Bone marrow (tissue), 2 donors: Measurements from ENCODE around the gene NOX4.
"Not testable (repeated sequence)": the region's sequence is repeated elsewhere in the genome, so short reads cannot be mapped to it uniquely, and the experiment has no call there.

Experiments
- DNase-seq, 2 donors: peaks; one replicate each; lab custom pipeline; 2025; lab: John Stamatoyannopoulos, UW

Gene NOX4

DNA sequence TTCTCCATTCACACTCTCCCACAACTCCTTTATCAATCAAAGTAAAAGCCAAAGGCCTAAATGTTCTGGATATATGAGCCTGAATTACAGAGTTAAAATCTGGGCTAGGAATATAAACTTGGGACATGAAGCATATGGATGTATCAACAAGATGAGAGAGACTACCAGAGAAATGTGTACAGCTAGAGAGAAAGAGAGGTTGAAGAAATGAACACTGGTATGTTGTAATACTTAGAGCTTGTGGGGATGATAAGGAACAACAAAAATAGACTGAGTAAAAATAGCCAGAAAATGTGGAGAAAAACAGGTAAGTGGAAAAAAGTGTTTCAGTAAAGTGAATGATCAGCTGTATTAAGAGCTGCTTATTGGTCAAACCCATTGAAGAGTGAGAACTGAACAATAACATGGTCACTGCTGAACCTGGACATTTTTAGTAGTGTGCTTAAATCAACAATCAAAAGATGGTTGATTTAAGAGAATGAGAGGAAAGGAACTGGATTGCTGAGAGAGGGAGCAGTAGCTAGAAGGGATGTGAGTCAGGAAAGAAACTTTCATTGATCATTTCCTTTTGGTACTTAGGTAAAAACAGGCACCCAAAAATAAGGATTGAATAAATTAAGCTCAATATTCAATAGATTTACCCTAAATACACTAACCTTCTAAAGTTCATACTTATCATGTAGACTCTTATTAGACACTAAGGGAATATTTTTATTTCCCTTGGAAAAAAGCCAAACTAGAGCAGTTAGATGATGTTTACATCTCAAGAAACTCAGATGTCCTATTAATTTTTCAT, 111.0 kb downstream of the NOX4 start:
- DNase-seq: not testable (repeated sequence)

DNA sequence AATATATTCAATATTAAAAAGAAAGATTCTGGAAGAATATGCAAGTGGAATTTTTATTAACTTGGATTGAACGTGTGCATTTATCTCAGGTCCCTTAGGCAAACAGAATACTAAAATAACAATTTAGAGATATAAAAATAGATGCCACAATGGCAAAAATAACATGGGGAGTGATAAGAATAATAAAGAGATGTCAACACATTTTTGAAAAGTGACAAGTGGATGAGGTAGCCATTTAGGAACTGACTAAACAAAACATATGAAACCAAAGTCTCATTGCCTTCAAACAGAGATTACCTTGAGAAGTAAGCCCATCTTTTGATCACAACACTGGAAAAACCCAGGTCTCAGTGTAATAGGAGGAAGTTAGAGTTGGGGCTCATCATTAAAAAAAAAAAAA, 112.2 kb downstream of the NOX4 start:
- not testable (repeated sequence) for DNase-seq

DNA sequence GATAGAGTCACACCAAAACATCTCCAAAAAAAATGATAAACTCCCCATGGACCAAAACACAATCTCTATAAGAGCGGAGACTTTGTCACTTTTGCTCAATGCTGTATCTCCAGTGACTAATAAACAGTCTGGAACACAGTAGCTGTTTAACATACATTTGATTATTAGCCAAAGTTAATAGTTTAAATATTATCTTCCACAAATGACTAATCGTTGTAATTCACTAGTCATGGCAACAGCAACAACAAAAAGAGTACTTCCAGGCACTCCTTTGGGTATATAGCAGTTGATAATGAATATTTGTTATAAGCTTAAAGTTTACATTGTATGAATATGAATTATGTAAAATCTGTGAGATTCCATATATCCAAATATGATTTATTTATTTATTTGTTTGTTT, 121.8 kb downstream of the NOX4 start:
- DNase-seq: not testable (repeated sequence)

DNA sequence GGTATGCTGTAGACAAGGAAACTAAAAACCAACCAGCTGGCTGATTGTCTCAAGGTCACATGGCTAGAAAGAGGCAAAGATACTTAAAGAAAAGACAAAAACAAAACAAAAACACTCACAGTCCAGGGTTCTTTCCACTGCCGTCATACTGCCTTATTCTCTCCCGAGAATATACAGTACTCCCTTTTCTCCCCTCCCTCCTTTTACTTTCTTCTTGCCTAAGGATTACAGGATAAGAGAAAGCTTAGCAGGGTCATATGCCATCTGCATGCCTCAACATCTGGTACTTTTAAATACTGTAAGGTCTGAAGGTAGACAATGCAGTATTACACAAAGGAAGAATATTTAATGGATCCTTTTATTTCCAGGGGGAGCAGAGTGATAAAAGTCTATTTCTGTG, 126.3 kb downstream of the NOX4 start:
- not testable (repeated sequence) for DNase-seq

DNA sequence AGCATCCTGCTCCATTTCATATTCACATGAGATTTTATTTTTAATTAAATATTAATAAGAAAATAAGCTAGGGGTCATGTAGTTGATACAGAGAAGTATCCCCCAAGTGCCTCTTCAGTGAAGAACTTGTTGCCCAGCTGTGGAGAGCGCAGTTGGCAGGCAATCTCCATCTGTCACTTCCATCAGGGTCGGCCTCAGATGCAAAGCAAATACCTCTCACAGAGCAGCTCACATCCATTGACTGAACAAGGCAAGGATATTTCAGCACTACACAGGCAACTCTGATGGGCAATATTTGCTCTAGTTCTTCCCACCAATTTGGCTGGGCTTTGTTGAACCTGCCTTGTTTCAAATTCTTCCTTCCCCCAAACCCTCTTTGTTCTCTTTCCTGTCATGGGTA, 129.4 kb downstream of the NOX4 start:
- DNase-seq: no peak

DNA sequence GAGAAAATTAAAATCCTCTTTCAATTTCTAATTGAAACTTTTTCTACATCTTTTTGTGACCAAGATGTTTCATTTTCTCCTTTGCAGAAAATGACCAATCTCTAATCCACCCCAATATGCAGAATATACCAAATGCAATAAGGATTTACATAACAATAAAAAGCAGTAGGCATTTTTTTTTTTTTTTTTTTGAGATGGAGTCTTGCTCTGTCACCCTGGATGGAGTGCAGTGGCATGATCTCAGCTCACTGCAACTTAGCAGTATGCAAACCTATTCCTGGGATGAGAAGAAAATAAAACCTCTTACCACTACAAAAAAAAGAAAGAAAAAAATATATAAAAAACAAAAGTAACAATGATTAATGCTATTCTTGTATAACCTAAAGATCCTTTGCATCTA, 132.0 kb downstream of the NOX4 start:
- DNase-seq: not testable (repeated sequence)

DNA sequence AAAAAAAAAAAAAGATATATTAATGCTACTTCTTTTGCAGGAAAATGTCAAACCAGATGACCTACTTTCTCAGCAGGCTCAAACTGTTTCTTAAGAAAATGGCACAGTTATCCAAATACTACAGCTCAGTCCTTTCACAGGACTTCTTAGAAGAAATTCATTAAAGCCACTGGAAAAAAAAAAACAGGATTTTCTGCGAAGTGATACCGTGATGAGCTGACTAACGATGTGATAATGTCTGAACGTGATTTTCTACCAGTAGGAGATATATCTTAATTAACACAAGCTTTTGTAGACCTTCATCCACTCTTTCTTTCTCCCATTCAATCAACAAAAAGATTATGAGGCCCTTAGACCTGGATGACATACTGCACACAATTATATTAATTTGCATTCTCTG, 132.4 kb downstream of the NOX4 start:
- no peak for DNase-seq

DNA sequence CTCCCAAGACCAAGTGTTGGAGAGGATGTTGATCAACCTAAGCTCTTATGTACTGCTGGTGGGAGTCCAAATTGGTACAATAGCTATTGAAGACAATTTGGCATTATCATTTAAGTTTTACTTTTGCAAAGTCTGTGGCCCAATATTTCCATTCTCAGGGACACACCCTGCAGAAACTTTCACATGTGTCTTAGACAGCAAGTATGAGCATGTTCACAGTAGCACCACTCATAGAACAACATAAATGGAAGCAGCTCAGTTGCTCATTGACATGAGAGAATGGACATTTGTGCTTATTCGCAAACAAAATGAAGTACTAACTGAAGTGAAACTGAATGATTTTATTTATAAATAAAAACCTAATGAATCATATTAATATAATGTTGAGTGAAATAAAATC, 135.5 kb downstream of the NOX4 start:
- DNase-seq: no peak

DNA sequence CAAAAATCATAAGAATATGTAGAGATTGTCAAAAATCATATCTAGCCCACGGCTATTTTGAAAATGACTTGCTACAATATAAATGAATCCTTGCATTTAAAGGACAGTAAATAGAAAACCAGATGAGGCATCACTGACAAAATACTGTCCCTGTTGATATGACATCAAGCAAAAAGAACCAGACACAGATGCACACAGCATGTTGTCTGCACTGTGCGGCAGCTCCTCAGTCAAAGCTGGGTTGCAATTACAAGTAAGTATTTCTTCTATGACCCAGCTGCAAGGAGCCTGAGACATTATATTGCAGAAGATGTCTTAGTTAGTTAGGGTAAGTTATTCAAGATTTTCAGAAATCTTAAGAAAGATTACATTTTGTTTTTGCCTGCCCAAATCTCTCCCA, 136.7 kb downstream of the NOX4 start:
- DNase-seq: not testable (repeated sequence)

DNA sequence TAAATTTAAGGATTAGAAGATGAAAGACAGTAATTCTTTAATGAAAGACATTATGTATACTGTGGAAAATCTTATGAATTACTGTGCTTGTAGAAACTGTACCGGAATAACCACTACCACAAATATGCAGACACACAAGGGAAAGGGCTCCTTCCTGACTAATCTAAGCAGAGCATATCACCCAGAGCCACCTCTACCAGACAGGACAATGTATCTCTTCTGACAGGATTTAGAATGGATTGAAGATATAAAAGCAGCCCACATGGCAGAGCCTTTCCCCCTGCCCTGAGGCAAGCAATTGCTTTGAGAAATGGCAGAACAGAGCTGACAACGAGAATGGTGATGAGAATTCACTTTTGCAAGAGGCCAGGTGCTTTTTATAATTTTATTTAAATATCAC, 144.1 kb downstream of the NOX4 start:
- DNase-seq: no peak

DNA sequence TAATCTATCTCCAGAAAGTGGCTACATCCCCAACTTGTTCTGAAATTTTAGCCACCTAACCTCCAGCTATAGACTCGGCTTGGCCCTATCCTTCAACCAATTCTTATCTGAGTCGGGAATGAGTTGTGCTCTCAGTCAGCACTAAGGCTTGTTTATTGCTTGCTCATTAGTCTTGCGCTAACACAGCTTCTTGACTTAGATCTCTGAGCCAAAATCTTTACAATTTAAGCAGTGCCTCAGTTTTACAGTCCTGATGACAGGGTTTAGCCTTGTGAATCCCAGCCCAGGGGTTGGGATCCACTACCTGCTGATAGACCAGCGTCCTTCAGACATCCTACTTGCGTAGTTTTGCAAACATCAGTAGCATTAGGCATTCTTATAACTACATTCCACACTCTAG, 144.6 kb downstream of the NOX4 start:
- DNase-seq: no peak

DNA sequence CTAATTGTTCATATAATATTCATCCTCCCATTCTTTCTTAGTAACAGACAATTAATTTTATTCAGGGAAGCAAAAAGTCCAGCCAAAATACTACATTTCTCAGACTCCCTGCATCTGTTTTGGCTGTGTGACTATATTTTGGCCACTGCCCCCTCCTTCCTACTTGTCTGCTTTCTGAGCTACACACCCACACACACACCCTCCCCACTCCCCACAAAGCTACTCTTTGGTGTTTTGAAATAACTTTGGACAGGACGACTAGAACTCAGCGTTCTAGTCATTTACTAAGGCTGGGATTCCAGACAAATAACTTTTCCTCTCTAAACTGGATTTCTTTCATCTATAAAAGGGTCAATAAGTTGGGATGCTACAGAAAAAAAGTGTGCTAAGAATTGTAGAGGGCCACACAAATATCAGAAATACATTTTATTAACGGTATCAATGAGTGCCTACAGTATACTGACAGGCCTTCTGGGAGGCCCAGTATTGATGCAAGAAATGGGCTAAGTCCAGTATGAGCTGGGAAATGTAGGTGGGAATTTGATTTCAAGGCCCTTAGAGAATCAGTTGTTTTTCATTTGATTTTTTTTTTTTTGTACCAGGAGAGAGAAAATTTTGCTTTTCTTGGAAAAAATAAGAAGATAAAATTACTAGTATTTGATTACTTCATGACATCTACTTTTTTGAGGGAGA, 148.1 kb downstream of the NOX4 start:
- not testable (repeated sequence) for DNase-seq

DNA sequence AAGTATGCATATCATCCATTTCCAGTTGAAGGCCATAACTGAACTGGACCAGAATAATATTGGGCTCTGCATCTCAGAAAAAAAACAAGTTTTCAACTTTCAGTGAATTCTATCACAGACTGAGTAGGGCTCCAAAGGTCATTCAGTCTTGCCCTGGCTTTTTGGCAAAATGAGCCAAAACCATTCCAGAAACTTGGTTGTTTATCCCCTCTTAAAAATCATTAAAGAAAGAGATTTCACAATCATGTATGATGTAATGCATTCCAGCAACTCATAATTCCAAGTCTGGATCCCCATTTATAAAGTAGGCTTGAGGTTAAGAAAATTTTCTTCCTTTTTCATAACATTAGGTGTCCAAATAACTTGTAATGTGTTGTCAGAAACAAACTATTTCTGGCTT, 150.7 kb downstream of the NOX4 start:
- DNase-seq: not testable (repeated sequence)

DNA sequence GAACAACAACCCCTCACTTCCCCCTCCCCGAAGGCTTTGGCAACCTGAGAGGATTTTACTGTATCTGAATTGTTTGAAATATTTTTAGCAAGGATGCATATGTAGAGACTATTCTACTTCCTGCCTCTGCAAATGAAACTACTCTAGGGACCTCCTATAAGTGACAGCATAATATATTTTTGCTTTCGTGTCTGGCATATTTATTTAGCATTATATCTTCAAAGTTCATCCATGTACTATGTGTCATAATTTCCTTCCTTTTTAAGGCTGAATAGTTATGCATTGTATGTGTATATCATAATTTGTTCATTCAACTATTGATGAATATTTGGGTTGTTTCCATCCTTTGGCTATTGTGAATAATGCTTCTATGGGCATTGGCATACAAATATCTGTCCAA, 153.1 kb downstream of the NOX4 start:
- not testable (repeated sequence) for DNase-seq

DNA sequence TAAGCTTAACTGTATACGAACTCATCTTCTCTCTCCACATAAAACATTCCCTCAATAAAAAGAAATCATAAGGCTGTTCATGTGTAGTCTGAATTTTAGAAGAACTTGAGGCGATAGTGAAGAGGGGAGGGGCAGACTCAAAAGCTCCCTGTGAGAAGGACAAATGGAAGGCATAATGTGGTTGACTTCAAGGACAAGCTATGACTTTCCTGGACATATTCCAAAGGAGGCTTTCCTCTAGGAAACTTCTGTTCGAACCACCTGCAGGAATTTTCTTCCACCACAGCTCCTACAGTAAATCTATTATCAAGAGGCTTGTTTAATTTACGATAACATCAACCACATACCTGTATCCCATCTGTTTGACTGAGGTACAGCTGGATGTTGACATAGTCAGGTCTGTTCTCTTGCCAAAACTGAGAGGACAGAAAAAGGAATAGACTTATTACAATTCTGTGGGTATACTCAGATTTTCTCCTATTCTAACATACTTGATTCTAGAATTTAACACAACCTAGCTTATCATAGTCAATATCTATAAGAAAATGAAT, 154.0 kb downstream of the NOX4 start:
- not testable (repeated sequence) for DNase-seq

DNA sequence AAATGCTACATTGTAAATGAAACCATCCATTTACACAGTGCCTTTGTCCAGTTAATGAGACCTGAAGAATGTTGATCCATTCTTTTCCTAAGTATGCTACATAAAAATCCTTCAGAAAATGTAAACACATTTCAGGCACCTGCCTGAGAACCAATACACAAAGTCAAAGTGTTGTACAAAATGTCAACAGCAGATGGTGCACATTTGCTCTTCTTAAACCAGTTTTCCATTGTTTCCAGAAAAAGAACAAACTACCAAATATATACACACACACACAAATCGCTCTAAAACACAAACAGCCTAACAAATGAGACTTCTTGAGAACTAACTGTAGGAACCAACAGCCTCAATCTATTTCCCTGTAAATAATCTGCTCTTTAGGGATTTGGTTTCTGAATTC, 157.5 kb downstream of the NOX4 start:
- DNase-seq: not testable (repeated sequence)

DNA sequence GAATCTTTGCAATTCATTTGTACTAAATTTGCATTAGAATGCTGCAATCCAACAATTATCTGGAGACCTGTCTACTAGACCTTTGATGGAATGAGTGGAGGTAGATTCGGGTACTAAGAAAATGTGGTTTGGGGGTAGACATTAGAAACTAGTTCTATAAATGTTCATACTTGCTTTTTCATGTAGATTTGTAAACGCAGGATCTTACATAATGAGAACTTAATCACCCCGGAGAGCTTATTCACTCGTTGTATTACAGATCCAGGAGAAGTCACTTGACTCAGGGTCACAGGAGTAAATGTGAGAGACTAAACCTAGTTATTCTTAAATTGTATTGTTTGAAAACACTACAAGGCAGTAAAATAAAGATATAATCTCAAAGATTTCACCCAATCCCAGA, 159.2 kb downstream of the NOX4 start:
- DNase-seq: not testable (repeated sequence)

DNA sequence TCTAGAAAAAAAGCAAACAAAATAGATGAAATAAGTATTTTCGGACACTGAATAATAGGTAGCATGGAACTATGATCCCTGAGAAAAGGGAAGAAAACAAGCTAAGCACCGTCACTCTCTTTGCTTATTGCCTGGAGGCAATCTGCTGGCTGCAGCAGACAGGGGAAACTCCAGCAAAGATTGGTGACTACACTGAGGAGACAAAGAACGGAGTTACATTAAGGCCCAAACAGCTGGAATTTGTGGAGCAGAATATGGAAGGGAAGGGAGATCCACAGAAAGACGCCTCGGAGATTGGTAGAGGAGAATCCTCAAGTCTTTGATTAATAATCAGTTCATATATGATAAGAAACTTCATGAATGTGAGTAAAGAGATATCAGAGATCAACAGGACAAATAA, 163.3 kb downstream of the NOX4 start:
- DNase-seq: no peak

DNA sequence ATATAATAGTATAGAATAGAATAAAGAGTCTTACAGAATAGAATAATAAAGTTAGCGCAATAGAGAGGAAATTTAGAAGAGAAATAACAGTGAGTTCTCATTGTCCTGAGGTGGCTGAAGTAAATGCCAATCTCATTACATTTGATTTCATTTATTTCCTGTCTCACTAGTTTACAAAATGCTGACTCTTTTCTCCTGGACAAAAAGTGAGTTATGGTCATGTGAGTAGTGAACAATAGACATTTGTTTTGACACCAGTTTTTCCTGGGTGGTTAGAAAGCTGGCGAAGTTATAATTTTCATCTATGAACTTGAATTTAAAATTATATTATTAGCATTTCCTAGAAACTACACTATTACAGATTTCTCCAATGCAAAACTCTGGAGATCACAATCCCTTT, 169.8 kb downstream of the NOX4 start:
- no peak for DNase-seq

DNA sequence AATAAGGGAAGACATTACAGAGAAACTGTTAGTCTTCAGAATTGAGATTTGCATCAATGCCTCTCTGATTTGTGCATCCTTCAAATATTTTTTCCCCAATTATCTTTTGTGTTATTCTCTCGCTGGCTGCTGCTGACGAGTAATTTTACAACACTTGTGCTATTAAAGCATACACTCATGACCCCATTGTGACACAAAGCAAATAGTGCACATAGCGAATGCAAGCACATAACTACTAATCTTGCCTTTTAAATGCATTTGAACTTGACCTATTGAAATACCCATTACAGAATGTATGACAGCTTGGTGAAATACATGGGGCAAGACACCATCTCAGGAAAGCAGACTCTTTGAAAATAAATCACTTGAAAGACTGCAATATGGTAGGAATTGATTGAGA, 180.6 kb downstream of the NOX4 start:
- not testable (repeated sequence) for DNase-seq

DNA sequence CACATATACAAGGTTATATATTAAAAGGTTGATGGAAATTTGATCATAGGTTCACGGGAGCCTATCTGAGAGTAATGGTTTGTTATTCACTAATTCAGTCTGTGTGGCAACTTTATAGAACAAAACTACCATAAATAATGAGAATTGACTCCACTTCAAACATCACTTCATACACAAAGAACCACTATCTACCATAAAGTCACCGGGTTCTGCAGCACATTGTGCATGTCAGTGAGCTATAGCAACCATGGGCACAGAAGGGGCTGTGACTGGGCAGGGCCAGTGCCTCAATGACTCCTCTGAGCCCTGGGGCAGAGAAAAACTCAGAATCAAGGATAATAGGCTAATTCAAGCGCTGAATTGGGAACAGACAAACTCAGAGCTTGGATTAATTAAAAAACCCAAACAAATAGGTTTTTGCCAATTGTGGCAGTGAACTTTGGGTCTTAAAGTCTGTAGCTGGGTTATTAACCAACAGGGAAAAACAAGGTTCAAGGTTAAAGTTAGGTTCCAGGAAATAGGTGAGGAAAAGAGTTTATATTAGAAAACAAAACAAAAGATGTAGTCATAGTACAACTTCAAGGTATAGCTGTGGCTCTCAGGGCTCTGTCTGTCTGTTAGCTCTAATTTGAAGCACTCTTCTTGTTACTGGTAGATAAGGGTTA, 181.7 kb downstream of the NOX4 start:
- not testable (repeated sequence) for DNase-seq

DNA sequence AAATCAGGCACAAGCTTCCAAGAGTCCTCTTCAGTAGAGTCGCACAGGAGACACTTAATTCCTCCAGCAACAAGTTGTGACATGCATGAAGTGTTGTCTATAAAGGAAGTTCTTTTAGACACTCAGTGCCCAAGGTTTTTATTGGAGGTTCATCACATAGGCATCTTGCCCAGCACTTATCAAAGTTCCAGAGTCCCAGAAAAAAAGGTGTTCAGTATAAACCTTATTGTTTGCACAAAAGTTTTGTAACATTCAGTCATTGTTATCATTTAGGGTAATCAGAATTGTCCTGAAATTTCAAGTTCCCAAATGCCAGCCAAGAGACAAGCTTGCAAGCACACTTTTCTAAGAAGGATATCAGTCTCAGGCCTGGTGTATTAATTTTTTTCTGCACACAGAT, 182.9 kb downstream of the NOX4 start:
- not testable (repeated sequence) for DNase-seq

DNA sequence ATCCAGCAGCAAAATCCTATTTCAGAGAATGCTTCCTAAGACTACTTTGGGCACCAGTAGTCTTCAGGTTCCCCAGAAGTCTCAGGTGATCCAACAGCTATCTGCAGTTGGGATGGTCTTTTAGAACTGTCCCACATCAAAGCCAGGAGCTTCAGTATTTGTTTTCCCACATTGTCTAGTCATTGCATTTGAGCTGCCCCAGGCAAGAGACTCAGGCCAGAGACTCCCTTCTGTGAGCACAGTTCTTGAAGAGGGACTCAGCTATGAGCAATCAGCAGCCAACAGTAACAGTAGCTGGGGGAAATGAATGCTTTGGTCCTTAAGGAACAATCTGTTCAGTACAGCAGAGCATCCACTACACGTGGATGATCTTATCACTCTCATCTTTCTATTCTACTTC, 188.1 kb downstream of the NOX4 start:
- DNase-seq: not testable (repeated sequence)
